HG02938 (cell line): ENCODE data around the gene HS3ST2.

Experiments
- ATAC-seq: cut with Tn5 transposase; IDR thresholded peaks from one replicate; pipeline ENCODE4 v1.9.1; 2021; ENCODE audit warnings: mild to moderate bottlenecking, moderate library complexity; ENCODE audit not compliant: unreplicated experiment

The HS3ST2 gene

DNA sequence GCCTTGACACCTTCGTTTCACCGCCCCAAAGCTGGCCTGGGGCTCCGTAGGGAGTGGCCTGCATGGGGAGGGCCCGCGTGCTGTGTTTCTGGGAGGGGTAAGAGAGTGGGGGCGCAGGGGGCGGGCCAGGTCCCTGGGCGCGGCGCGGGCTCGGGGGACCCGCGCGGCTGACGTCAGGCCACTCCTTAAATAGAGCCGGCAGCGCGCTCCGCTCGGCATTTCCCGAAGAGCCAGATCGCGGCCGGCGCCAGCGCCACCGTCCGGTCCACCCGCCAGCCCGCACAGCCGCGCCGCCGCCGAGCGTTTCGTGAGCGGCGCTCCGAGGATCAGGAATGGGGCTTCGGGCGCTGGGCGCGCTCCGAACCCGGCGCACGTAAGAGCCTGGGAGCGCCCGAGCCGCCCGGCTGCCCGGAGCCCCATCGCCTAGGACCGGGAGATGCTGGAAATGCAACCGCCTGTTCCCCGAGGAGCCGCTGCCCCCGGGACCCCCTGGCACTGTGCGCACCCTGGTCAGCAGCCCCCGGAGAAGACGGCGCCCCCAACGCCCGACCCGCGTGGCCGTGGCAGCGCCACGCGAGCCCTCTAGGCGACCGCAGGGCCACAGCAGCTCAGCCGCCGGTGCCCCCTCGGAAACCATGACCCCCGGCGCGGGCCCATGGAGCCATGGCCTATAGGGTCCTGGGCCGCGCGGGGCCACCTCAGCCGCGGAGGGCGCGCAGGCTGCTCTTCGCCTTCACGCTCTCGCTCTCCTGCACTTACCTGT is at the start of gene HS3ST2:
HS3ST2 (plus strand) TSS at position 215 of the 763 bp plus-strand sequence; CDS start at position 664, 449 bp downstream.
- ATAC-seq = no peak

DNA sequence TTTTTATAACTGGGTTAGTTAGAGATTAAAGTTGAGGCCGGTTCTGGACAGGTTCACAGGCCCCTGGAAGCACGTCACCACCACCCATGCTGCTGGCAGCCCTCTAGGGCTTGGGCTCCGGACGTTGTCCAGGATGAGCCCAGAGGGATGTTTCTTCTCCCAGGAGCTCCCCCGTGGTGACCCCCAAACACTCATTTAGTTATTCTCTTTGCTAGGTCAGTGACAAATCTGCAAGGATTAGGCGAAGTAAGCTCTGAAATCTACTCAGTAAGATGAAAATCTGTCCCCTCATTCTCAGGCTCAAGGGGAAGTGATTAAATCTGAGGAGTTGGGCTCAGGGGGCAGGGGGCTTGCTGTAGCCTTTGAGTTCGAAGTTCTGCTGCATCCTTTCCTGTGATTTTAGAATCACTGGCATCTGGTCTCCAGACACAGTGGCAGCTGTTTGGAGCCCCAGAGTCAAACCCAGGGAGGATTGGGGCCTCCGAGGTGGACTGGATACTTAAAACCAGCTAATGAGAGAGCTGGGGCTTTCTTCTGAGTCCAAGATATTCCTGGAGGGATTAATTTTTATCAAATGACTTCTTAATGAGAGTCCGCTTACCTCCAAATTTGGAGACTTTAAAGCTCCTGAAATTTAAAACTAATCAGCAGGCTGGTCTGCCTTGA is 49.2 kb upstream of the HS3ST2 start:
- ATAC-seq = no peak

DNA sequence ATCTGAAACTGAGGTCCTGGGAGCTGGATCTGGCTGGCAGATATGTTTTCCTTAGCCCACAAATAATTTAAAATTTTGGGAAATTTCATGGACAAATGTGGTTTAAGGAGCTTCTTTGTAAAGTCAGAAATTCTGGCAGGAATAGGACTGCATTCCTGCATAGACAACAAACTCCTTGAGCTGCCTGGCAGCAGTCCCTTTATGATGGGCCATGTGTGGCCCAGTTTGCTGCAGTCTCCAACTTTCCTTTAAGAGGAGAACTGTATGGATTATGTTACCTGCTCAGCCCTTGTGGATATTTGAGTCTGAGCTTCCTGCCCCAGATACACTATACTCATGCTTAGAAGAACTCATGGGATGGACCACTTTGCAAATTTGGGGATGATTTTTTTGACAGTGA is 48.5 kb upstream of the HS3ST2 start:
- ATAC-seq = no peak

- ATAC-seq = no peak
Observed at GRCh38 chr16:22770866-22771265, 43.1 kb upstream of the HS3ST2 start.

DNA sequence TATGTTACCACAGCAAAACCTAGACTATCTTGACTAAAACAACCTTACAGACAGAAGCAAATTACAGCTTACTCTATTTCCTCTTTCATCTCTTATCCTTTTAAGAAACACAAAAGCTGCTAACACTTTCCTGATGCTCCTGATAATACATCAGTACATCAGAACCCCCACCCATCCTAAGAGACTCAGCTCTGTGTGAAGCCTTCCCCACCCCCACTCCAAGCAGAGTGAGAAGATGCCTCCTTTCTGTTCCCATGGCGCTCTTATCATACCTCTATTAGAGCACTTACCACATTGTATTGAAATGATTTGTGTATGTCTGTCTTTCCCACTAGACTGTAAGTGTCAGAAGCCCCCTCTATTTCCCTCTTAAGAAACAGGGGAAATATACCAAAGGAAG is 42.4 kb upstream of the HS3ST2 start:
- ATAC-seq = no peak

- no peak for ATAC-seq
Observed at GRCh38 chr16:22775220-22775922, 38.6 kb upstream of the HS3ST2 start.

DNA sequence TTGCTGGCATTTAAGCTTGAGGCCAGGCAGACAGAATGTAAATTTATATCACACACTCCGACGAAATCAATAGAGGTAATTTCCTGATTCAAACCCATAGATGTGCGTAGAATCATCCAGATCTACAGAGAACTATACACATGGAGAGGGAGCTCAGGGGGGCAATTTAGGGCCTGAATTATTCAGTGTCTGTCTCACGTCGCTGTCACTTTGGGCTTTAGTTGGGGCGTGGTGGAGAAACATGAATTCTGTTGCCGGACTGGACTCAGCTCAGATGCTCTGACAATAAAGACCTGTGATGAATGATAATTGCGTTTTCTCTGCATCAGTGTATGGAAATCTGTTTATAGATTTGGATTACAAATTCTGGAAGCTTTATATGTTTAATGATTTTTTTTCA is 32.5 kb upstream of the HS3ST2 start:
- no peak for ATAC-seq

- ATAC-seq = no peak
Observed at GRCh38 chr16:22782314-22782713, 31.6 kb upstream of the HS3ST2 start.

- ATAC-seq = no peak
Observed at GRCh38 chr16:22784690-22785214, 29.2 kb upstream of the HS3ST2 start.

- no peak for ATAC-seq
Observed at GRCh38 chr16:22785552-22785951, 28.4 kb upstream of the HS3ST2 start.

DNA sequence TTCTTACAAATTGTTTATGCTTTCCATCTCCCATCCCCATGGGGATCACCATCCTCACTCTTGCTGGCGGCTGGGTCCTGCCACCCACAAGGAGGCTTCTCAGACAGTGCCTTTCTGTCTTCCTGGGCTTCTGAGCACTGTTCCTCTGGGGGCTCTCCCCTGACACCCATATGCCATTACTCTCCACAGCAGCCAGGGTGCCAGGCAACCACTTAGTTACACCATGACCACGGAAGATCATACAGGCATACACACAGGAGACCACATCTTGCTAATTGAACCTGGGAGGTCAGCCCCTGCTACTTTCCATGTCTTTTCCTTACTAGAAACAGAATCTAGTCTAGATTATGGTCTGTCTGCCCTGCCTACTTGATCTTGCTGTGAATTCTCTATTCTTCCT is 27.7 kb upstream of the HS3ST2 start:
- no peak for ATAC-seq

GRCh38 chr16:22786691-22787090 is 27.3 kb upstream of the HS3ST2 start:
- ATAC-seq = no peak

GRCh38 chr16:22787466-22788192 is 26.3 kb upstream of the HS3ST2 start:
- no peak for ATAC-seq

- no peak for ATAC-seq
Observed at GRCh38 chr16:22788193-22788530, 25.8 kb upstream of the HS3ST2 start.

- ATAC-seq = no peak
Observed at GRCh38 chr16:22789281-22789945, 24.5 kb upstream of the HS3ST2 start.

DNA sequence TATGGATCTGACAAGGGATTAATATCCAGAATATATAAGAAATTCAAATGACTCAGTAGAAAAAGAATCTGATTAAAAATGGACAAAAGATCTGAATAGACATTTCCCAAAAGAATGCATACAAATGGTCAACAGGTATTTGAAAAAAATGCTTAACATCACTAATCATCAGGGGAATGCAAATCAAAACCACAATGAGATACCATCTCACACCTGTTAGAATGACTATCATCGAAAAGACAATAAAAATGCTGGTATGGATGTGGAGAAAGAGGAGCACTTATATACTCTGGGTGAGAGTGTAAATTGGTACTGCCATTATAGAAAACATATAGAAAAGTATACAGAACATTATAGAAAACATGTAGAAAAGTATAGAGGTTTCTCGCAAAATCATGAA is 16.4 kb upstream of the HS3ST2 start:
- ATAC-seq = no peak

GRCh38 chr16:22799113-22799512 is 14.8 kb upstream of the HS3ST2 start:
- no peak for ATAC-seq

DNA sequence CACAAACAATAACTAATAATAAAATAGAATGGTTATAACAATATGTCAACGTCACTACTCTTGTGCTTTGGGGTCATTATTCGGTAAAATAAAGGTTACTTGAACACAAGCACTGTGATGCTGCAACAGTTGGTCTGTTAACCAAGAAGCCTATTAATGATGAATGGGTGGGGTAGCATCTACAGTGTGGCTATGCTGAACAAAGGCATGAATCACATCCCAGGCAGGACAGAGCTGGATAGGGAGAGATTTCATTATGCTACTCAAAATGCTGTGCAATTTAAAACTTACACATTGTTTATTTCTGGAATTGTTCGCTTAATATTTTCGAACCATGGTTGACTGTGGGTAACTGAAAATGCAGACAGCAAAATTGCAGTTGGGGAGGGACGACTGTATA is 9.1 kb upstream of the HS3ST2 start:
- ATAC-seq = no peak

DNA sequence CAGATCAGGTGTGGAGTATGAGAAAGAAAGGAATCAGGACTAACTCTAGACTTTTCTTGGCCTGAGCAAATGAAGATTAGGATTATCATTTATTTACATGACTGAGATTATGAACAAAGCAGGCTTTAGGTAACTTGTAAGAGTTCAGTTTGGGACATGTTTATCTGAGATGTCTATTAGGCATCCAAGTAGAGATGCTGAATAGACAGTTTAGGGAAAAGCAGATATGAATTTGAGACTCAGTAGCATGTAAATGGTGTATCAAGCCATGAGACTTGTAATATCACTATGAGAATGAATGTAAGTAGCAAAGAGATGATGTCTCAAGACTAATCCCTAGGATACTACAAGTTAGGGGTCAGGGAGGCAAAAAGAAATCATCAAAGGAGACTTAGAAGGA is 8.6 kb upstream of the HS3ST2 start:
- ATAC-seq = no peak

DNA sequence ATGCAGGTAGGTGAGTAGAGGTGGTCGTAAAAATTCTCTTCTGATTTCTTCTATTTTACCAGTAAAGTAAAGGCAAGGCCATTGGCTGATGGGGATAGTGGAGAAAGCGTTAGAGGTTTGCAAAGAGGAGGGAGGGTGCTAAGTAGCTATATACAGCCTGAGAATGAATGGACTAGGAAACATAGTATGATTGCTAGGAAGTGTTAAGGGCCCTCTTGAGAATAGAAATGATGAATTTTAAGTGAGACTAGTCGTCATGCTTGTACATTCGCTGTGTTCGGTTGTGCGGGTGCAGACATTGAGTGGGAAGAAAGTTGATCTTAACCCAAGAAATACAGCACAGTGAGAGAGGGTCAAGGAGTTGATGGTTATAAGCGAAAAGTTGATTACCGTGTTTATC is 7.2 kb upstream of the HS3ST2 start:
- no peak for ATAC-seq

- ATAC-seq = no peak
Observed at GRCh38 chr16:22810226-22810625, 3.7 kb upstream of the HS3ST2 start.
